GM04504 (cell line): ENCODE results near the gene XYLT1.
"Not testable (repeated sequence)": the region's sequence is repeated elsewhere in the genome, so short reads cannot be mapped to it uniquely, and the experiment has no call there.

ENCODE experiments used
- DNase-seq: peaks from one replicate; pipeline ENCODE4 v3.0.0-alpha.2; 2012; ENCODE audit warnings: low read depth

Gene XYLT1

GRCh38 chr16:17431968-17432625 lies 38.7 kb downstream of the XYLT1 start:
- DNase-seq, result no peak

GRCh38 chr16:17431012-17431411 lies 39.7 kb downstream of the XYLT1 start:
- DNase-seq, result no peak

GRCh38 chr16:17426451-17426850 lies 44.3 kb downstream of the XYLT1 start:
- DNase-seq, result no peak

- DNase-seq, result no peak
Observed at GRCh38 chr16:17424771-17425170, 46.0 kb downstream of the XYLT1 start.

GRCh38 chr16:17423221-17423620 lies 47.5 kb downstream of the XYLT1 start:
- no peak for DNase-seq

GRCh38 chr16:17420816-17421215 lies 49.9 kb downstream of the XYLT1 start:
- no peak for DNase-seq

- DNase-seq, result no peak
Observed at GRCh38 chr16:17419266-17419665, 51.5 kb downstream of the XYLT1 start.

- no peak for DNase-seq
Observed at GRCh38 chr16:17417740-17418139, 53.0 kb downstream of the XYLT1 start.

- no peak for DNase-seq
Observed at GRCh38 chr16:17416461-17417311, 54.1 kb downstream of the XYLT1 start.

- no peak for DNase-seq
Observed at GRCh38 chr16:17414916-17415315, 55.8 kb downstream of the XYLT1 start.

GRCh38 chr16:17414421-17414820 lies 56.3 kb downstream of the XYLT1 start:
- no peak for DNase-seq

- no peak for DNase-seq
Observed at GRCh38 chr16:17413508-17413907, 57.3 kb downstream of the XYLT1 start.

GRCh38 chr16:17412791-17413190 lies 58.0 kb downstream of the XYLT1 start:
- no peak for DNase-seq

- no peak for DNase-seq
Observed at GRCh38 chr16:17412221-17412620, 58.5 kb downstream of the XYLT1 start.

- no peak for DNase-seq
Observed at GRCh38 chr16:17411263-17411662, 59.5 kb downstream of the XYLT1 start.

GRCh38 chr16:17410316-17410715 lies 60.4 kb downstream of the XYLT1 start:
- not testable (repeated sequence) for DNase-seq

GRCh38 chr16:17409894-17410293 lies 60.9 kb downstream of the XYLT1 start:
- DNase-seq, result no peak

GRCh38 chr16:17408955-17409441 lies 61.8 kb downstream of the XYLT1 start:
- DNase-seq, result no peak

- DNase-seq, result no peak
Observed at GRCh38 chr16:17408296-17408695, 62.5 kb downstream of the XYLT1 start.

- DNase-seq, result no peak
Observed at GRCh38 chr16:17407321-17407720, 63.4 kb downstream of the XYLT1 start.

GRCh38 chr16:17404941-17405689 lies 65.6 kb downstream of the XYLT1 start:
- DNase-seq, result peak; percentile 83

- no peak for DNase-seq
Observed at GRCh38 chr16:17403859-17404545, 66.8 kb downstream of the XYLT1 start.
